ENCODE measurements around the gene ITGAL. TPM values are rescaled to one million over a fixed set of nuclear protein-coding genes. Genes with fewer than 3 reads are reported as not detected.
A peak's percentile ranks its signal among the peaks of the same experiment; 100 is the strongest.

Gene ITGAL
- total RNA-seq, 1 experiment from 2014 or later = not detected

- DNase-seq = no peak
- no peak overlapping the region for H3T11ph ChIP-seq (ENCODE audit: low read length)
- peak overlapping the region; percentile 67 for H3K9ac ChIP-seq (ENCODE audit: extremely low read depth, insufficient read length, low read length)
- no peaks in the 10 kb centered on the region; the same call in 1 of the 2 replicates for H3K4me1 ChIP-seq (ENCODE audit: insufficient read depth, low read length)
- H3K56ac ChIP-seq (ENCODE audit: insufficient read length, low read depth, low read length) = no peak overlapping the region
- Mint-ChIP-seq H3K27me3 (ENCODE audit: low read depth) (no peaks in the 10 kb centered on the region), H3K36me3 (ENCODE audit: insufficient read depth in 1 of 3, low read depth in 3 of 3) (peaks cover 5 to 19% (median 16%) of the 10 kb centered on the region in 3 experiments), H3K9me3 (no peaks in the 10 kb centered on the region), H3K4me1 (peaks cover 14 to 22% of the 10 kb centered on the region in 2 experiments), H3K4me3 (peak overlapping the region; percentile 73 to 86), H3K27ac (peak overlapping the region; percentile 94 to 97 (median 96); a peak in 6 of 7 replicates)
- no peaks in the 10 kb centered on the region for H3K27me3 ChIP-seq (ENCODE audit: insufficient read depth, low read length)
- no peak overlapping the region for H2BK20ac ChIP-seq (ENCODE audit: low read depth, low read length, poor library complexity, severe bottlenecking)
- 0 out of 2 replicates have a peak overlapping the region, but pooled peaks have one; percentile 86 for H2BK15ac ChIP-seq (ENCODE audit: low read depth, low read length)
- H3K23ac ChIP-seq (ENCODE audit: insufficient read length, low read depth, low read length) = no peak overlapping the region
- H2AFZ ChIP-seq (ENCODE audit: low read length) = no peak overlapping the region
- peak overlapping the region; percentile 48 for H3K4me2 ChIP-seq (ENCODE audit: insufficient read depth, insufficient read length, low read length)
- no peak overlapping the region for H4K91ac ChIP-seq (ENCODE audit: insufficient read length, low read depth, low read length)
- WGBS (ENCODE audit: extremely low coverage, insufficient read length, low lambda C conversion rate) = no CpG with 5 or more reads among the region's 21 CpGs
- no peaks in the 10 kb centered on the region for H4K20me1 ChIP-seq (ENCODE audit: control insufficient read depth, insufficient read depth, insufficient read length)
- peaks cover 8% of the 10 kb centered on the region for H3K23me2 ChIP-seq (ENCODE audit: insufficient read length, low read depth, low read length, poor library complexity, severe bottlenecking)
- no peaks in the 10 kb centered on the region for H3K79me1 ChIP-seq (ENCODE audit: insufficient read depth, low read depth, low read length, poor library complexity, severe bottlenecking)
- peak overlapping the region; percentile 83 for H3K27ac ChIP-seq (ENCODE audit: insufficient read length, low read depth, low read length)
- no peaks in the 10 kb centered on the region for H3K9me3 ChIP-seq (ENCODE audit: control insufficient read depth, low read depth, low read length)
- no peak overlapping the region for H2BK12ac ChIP-seq (ENCODE audit: insufficient read length, low read depth, low read length)
- H4K5ac ChIP-seq (ENCODE audit: insufficient read length, low read depth, low read length) = peak overlapping the region; percentile 29
- no peak for TF ChIP-seq CTCF (conservative IDR thresholded peaks at IDR 0.05)
- no peak overlapping the region for H2BK5ac ChIP-seq (ENCODE audit: insufficient read length, low read length)
- H3K79me2 ChIP-seq (ENCODE audit: insufficient read depth, low read length) = no peaks in the 10 kb centered on the region
- H4K8ac ChIP-seq (replicated peaks; ENCODE audit: insufficient read length, low read depth, low read length) = no peak overlapping the region
- H2BK120ac ChIP-seq (ENCODE audit: low read depth, low read length, poor library complexity, severe bottlenecking) = no peak overlapping the region
- H3K18ac ChIP-seq (ENCODE audit: insufficient read length, low read depth, low read length) = peak overlapping the region; percentile 72
- H3K14ac ChIP-seq (ENCODE audit: insufficient read depth, low read length) = peak overlapping the region; percentile 55; the same call in 1 of the 2 replicates
- no peak overlapping the region for H2AK5ac ChIP-seq (ENCODE audit: insufficient read length, low read length)
- H3K4ac ChIP-seq (ENCODE audit: low read depth, low read length) = no peak overlapping the region
Measured at GRCh38 chr16:30558789-30559377, 86.3 kb downstream of the ITGAL start.

Data from H9 (cell line).